ENCODE measurements around the gene RRM2.
A peak's percentile ranks its signal among the peaks of the same experiment; 100 is the strongest.

The RRM2 gene

GRCh38 chr2:10175441-10175840 is 52.9 kb downstream of the RRM2 start:
- no peak for DNase-seq

GRCh38 chr2:10178751-10179150 is 56.2 kb downstream of the RRM2 start:
- DNase-seq, result no peak

- DNase-seq, result peak; percentile 15
Measured at GRCh38 chr2:10179422-10179821, 56.9 kb downstream of the RRM2 start.

GRCh38 chr2:10180229-10180628 is 57.7 kb downstream of the RRM2 start:
- DNase-seq, result no peak
